Liver (tissue), 9 donors: ENCODE measurements around the gene MERTK. TPM values are rescaled to one million over a fixed set of nuclear protein-coding genes. Genes with fewer than 3 reads are reported as not detected.
A peak's percentile ranks its signal among the peaks of the same experiment; 100 is the strongest.

Source experiments
- DNase-seq: peaks from one replicate; pipeline ENCODE4 v3.0.0-alpha.2; 2017; ENCODE audit warnings: low spot score
- H3K27ac ChIP-seq, 2 donors: one replicate each; pipeline ENCODE4 v1.7.0; 2013; ENCODE audit warnings: inconsistent platforms in 2 of 2, low read length in 2 of 2, control low read depth in 1 of 2, low read depth in 1 of 2, mild to moderate bottlenecking in 1 of 2
- H3K27me3 ChIP-seq, 4 donors: one replicate each; pipeline versions ENCODE4 v1.6.1 to v1.7.0; 2013; ENCODE audit warnings: low read length in 3 of 4, inconsistent platforms in 1 of 4, mild to moderate bottlenecking in 1 of 4, moderate library complexity in 1 of 4; ENCODE audit not compliant: control insufficient read depth in 4 of 4, insufficient read depth in 4 of 4
- H3K36me3 ChIP-seq, 4 donors: one replicate each; pipeline versions ENCODE4 v1.6.1 to v1.7.0; 2013; ENCODE audit warnings: low read length in 3 of 4, mild to moderate bottlenecking in 3 of 4, low read depth in 1 of 4, moderate library complexity in 1 of 4; ENCODE audit not compliant: control insufficient read depth in 4 of 4, insufficient read depth in 3 of 4
- H3K4me1 ChIP-seq, 4 donors: one replicate each; pipeline versions ENCODE4 v1.6.1 to v1.7.0; 2013; ENCODE audit warnings: low read length in 3 of 4, mild to moderate bottlenecking in 3 of 4, moderate library complexity in 1 of 4; ENCODE audit not compliant: control insufficient read depth in 4 of 4, insufficient read depth in 4 of 4
- H3K4me3 ChIP-seq, 3 donors: one replicate each; pipeline versions ENCODE4 v1.6.1 to v1.7.0; 2013; ENCODE audit warnings: low read length in 3 of 3, control low read depth in 1 of 3, low read depth in 1 of 3, mild to moderate bottlenecking in 1 of 3
- H3K9ac ChIP-seq, 2 donors: one replicate each; pipeline ENCODE4 v1.7.0; 2013; ENCODE audit warnings: low read length in 2 of 2, mild to moderate bottlenecking in 2 of 2, moderate library complexity in 2 of 2, control low read depth in 1 of 2, low read depth in 1 of 2
- H3K9me3 ChIP-seq, 4 donors: one replicate each; pipeline versions ENCODE4 v1.6.1 to v1.7.0; 2013; ENCODE audit warnings: low read length in 3 of 4; ENCODE audit not compliant: control insufficient read depth in 4 of 4
- FOXA1 ChIP-seq: IDR thresholded peaks from 2 replicates; pipeline ENCODE4 v1.6.1; 2016; ENCODE audit warnings: antibody characterized with exemption
- GABPA ChIP-seq, 2 donors: IDR thresholded peaks in 1 of 2; conservative IDR thresholded peaks in 1 of 2; 2 replicates each; pipeline ENCODE4 v1.6.1; 2016; ENCODE audit warnings: antibody characterized with exemption in 2 of 2, mild to moderate bottlenecking in 1 of 2, moderate library complexity in 1 of 2
- HNF4A ChIP-seq, 2 donors: conservative IDR thresholded peaks; 2 replicates each; pipeline ENCODE4 v1.6.1; 2016; ENCODE audit warnings: antibody characterized with exemption in 2 of 2, mild to moderate bottlenecking in 2 of 2
- HNF4G ChIP-seq: IDR thresholded peaks from 2 replicates; pipeline ENCODE4 v1.6.1; 2016; ENCODE audit warnings: antibody characterized with exemption
- JUND ChIP-seq, 2 donors: IDR thresholded peaks; 2 replicates each; pipeline ENCODE4 v1.6.1; 2016; ENCODE audit warnings: antibody characterized with exemption in 2 of 2
- RAD21 ChIP-seq, 2 donors: IDR thresholded peaks; 2 replicates each; pipeline ENCODE4 v1.6.1; 2016; ENCODE audit warnings: antibody characterized with exemption in 2 of 2, mild to moderate bottlenecking in 2 of 2
- SP1 ChIP-seq: IDR thresholded peaks from 2 replicates; pipeline ENCODE4 v1.6.1; 2018; ENCODE audit warnings: antibody characterized with exemption, mild to moderate bottlenecking
- TAF1 ChIP-seq: conservative IDR thresholded peaks from 2 replicates; pipeline ENCODE4 v1.6.1; 2016; ENCODE audit warnings: antibody characterized with exemption, mild to moderate bottlenecking
- YY1 ChIP-seq: IDR thresholded peaks from 2 replicates; pipeline ENCODE4 v1.6.1; 2016; ENCODE audit warnings: antibody characterized with exemption, mild to moderate bottlenecking
- WGBS: extraction: QIAGEN DNeasy Blood & Tissue Kit; methylation state at CpG from one replicate; pipeline ENCODE4 v1.1.7; 2013; 5-methylcytosine and 5-hydroxymethylcytosine counted together
- polyA plus RNA-seq, 2 donors: library from polyadenylated mRNA; stranded (reverse) in 1 of 2; unstranded in 1 of 2; fragments of 200-250 nt in 1 of 2; fragments of >200 nt in 1 of 2; fragmentation: Nextera tagmentation in 1 of 2; extraction: Ambion mirVana in 1 of 2; gene quantifications; one replicate each; pipeline versions ENCODE4 v1.2.1 to v1.2.3, GENCODE V29; 2013 to 2015
- total RNA-seq, 2 donors: library from RNA; depleted of rRNA; stranded (reverse); fragments of >200 nt; gene quantifications; one replicate each; pipeline ENCODE4 v1.2.3, GENCODE V29; 2014
- TF ChIP-seq, protein P1 (sequence below): IDR thresholded peaks from 2 replicates; pipeline ENCODE4 v1.6.1; 2016; ENCODE audit warnings: antibody characterized with exemption, mild to moderate bottlenecking
- TF ChIP-seq, protein P2 (sequence below): fragments of 150-350 bp; IDR thresholded peaks from 2 replicates; pipeline ENCODE4 v1.5.1; 2017; ENCODE audit warnings: improper control_type of control experiment, low read depth, low read length; ENCODE audit not compliant: missing input control
- TF ChIP-seq, protein P3 (sequence below): IDR thresholded peaks from 2 replicates; pipeline ENCODE4 v1.6.1; 2016; ENCODE audit warnings: antibody characterized with exemption
- donor health status: healthy.
- donor health status: healthy.
- donor health status: healthy.
- donor health status: healthy.
- donor health status: healthy.

MERTK gene
- total and polyA plus RNA-seq, 4 donors = 6.3 to 34.1 (median 8.2) TPM

DNA sequence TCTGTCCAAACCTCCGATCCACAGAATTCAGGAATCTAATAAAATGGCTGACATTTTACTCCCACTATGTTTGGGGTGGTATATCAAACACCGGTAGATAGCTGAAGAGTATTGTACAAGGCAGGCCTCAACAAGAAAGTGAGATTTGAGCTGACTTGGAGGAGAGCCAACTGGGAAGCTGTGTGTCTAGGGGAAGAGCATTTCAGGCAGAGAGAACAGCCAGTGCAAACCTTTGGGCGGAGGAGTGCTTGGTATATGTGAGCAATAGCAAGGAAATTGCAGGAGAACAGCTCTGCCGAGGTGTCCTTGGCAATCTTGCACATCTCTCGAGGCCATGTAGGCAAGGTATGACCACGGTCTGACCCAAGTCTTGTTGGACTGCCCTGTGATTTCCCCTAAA is 1.8 kb upstream of the MERTK start:
- Histone ChIP-seq H3K36me3 (no peaks in the 10 kb centered on the region), H3K9ac (no peak overlapping the region), H3K27ac (no peak overlapping the region), H3K9me3 (no peaks in the 10 kb centered on the region), H3K4me1 (peaks cover 0 to 36% (median 27%) of the 10 kb centered on the region in 4 donors), H3K27me3 (no peaks in the 10 kb centered on the region), H3K4me3 (no peak overlapping the region)
- 89% methylated on average over 6 of the region's 6 CpGs for WGBS
- TF ChIP-seq, protein P1, sequence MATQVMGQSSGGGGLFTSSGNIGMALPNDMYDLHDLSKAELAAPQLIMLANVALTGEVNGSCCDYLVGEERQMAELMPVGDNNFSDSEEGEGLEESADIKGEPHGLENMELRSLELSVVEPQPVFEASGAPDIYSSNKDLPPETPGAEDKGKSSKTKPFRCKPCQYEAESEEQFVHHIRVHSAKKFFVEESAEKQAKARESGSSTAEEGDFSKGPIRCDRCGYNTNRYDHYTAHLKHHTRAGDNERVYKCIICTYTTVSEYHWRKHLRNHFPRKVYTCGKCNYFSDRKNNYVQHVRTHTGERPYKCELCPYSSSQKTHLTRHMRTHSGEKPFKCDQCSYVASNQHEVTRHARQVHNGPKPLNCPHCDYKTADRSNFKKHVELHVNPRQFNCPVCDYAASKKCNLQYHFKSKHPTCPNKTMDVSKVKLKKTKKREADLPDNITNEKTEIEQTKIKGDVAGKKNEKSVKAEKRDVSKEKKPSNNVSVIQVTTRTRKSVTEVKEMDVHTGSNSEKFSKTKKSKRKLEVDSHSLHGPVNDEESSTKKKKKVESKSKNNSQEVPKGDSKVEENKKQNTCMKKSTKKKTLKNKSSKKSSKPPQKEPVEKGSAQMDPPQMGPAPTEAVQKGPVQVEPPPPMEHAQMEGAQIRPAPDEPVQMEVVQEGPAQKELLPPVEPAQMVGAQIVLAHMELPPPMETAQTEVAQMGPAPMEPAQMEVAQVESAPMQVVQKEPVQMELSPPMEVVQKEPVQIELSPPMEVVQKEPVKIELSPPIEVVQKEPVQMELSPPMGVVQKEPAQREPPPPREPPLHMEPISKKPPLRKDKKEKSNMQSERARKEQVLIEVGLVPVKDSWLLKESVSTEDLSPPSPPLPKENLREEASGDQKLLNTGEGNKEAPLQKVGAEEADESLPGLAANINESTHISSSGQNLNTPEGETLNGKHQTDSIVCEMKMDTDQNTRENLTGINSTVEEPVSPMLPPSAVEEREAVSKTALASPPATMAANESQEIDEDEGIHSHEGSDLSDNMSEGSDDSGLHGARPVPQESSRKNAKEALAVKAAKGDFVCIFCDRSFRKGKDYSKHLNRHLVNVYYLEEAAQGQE = no peak
- no peak for TF ChIP-seq FOXA1
- TF ChIP-seq JUND (IDR thresholded peaks at IDR 0.05) = no peak
- TF ChIP-seq, protein P2, sequence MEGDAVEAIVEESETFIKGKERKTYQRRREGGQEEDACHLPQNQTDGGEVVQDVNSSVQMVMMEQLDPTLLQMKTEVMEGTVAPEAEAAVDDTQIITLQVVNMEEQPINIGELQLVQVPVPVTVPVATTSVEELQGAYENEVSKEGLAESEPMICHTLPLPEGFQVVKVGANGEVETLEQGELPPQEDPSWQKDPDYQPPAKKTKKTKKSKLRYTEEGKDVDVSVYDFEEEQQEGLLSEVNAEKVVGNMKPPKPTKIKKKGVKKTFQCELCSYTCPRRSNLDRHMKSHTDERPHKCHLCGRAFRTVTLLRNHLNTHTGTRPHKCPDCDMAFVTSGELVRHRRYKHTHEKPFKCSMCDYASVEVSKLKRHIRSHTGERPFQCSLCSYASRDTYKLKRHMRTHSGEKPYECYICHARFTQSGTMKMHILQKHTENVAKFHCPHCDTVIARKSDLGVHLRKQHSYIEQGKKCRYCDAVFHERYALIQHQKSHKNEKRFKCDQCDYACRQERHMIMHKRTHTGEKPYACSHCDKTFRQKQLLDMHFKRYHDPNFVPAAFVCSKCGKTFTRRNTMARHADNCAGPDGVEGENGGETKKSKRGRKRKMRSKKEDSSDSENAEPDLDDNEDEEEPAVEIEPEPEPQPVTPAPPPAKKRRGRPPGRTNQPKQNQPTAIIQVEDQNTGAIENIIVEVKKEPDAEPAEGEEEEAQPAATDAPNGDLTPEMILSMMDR = no peak
- no peak for DNase-seq

DNA sequence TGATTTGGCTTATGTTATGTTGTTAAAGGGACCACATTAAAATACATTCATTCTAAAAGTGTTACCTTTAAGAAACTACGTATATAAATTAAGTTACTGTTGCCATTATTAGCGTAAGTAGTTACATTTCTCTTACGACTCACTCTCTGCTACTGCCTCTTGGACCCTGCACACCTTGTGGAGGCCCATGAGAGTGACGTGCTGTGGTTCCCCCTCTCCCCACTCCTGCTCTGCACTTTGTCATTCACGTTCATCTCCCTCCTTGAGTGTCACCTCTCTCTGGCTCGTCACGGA is 830 bp upstream of the MERTK start:
- H3K4me3 ChIP-seq = peak overlapping the region; percentile 8 to 94 (median 75)
- H3K9ac ChIP-seq = peak overlapping the region in 1 of 2 donors; percentile 21
- peak overlapping the region; percentile 78 to 91 for H3K27ac ChIP-seq
- WGBS = 15% methylated on average over 7 of the region's 7 CpGs
- H3K9me3 ChIP-seq = no peaks in the 10 kb centered on the region
- TF ChIP-seq RAD21 (IDR thresholded peaks at IDR 0.05) (no peak), HNF4A (conservative IDR thresholded peaks at IDR 0.05) (no peak), YY1 (no peak), HNF4G (no peak), GABPA (IDR thresholded peaks at IDR 0.05 in 1 of 2, conservative IDR thresholded peaks at IDR 0.05 in 1 of 2) (no peak), JUND (IDR thresholded peaks at IDR 0.05) (no peak), TAF1 (no peak), SP1 (no peak)
- TF ChIP-seq, protein P3, sequence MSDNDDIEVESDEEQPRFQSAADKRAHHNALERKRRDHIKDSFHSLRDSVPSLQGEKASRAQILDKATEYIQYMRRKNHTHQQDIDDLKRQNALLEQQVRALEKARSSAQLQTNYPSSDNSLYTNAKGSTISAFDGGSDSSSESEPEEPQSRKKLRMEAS = no peak
- TF ChIP-seq, protein P1 = no peak
- no peaks in the 10 kb centered on the region for H3K27me3 ChIP-seq
- peaks cover 2 to 36% (median 27%) of the 10 kb centered on the region in 4 donors for H3K4me1 ChIP-seq
- DNase-seq = no peak
- no peaks in the 10 kb centered on the region for H3K36me3 ChIP-seq
